G401.6 (cell line): ENCODE results near the gene RPL10A.

Experiments
- FAIRE-seq: peaks from 2 replicates; lab custom pipeline; 2012; peaks lifted over from hg19 to GRCh38; lab: Jason Lieb, UNC

Gene RPL10A

DNA sequence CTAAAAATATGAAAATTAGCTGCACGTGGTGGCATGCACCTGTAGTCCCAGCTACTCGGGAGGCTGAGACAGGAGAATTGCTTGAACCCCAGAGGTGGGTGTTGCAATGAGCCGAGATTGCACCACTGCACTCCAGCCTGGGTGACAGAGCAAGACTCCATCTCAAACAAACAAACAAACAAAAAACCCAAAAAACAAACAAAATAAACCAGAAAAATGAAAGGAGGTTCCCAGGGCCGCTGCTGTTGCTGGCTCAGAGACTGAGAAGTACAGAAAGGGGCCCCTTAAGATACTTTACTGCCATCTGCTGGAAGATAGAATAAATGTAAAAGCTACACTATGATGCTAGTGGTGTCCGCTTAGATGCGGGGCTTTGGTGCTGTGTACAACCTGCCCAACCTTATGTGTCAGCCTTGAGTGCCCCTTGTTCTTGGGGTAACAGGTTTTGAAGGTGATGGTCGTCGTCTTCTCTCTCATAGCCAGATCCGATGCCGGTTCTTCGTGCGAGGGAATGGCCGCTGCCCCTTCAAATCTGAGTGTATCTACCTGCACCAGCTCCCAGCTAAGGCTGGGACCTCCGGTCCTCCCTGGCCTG, 18.8 kb upstream of the RPL10A start:
- peak; percentile 85 for FAIRE-seq

DNA sequence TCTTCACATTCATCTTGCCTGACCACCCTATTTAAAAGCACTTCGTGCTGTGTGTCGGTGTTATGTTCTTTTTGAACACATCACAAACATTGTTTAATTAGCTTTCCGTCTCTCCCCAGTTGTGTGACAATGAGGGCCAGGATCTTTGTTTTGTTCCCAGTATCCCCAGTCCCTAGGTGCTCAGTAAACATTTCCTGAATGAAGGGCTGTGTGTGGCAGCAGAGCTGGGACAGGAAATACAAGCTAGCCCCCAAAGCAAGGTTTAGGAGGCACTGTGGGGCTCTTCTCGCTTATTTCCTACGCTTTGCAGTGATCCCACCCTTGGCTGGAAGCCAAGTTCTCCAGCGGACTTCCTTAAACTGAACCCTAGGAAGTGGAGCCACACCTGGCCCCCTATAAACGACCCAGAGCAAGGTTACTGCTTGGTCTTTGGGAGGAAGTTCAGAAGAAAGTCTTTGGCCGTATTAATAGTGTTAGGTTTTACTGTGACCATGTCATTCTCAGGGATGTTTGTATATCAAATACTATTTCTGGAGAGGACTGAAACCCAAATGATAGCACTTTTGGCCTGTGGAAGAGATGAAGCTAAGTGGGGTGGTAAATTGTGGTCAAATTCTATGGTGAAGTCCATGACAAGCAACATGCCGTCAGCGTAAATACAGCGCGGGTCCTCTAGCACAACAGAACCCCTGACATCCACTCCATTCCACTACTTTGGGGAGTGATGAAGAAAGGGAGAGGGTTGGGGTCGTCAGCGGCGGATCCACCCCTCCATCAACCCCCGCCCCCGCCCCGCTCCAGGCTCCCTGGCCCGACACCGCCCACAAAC, 16.6 kb upstream of the RPL10A start:
- no peak for FAIRE-seq

DNA sequence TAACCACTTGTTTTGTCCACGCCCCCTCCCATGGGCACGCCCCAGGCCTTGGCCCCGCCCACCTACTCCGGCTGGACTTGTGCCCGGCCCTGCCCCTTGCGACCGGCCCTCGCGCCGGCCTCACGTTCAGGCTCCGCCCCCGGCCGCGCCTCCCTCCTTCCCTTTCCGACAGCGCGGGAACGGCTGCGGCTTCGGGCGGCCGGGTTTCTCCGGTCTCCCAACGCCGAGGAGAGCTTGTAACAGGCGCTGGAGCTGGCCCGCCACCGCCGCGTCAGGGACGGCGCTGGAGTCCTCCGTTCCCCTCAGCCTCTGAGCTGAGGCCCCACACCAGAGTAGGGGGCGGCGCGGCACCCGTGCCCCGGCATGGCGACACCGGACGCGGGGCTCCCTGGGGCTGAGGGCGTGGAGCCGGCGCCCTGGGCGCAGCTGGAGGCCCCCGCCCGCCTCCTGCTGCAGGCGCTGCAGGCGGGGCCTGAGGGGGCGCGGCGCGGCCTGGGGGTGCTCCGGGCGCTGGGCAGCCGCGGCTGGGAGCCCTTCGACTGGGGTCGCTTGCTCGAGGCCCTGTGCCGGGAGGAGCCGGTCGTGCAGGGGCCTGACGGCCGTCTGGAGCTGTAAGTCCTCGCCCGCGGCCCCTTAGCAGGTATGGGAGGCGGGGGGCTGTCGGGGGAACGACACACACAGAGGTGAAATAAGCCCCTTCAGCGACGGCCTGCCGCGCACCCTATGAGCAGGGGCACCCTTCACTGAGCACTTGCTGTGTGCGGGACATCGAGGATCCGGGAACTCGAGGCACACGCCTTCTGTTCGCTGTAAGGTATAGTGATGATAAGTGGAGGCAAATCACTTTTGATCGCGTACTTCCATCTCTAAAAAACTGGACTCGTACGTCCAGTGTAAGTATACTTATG, 15.8 kb upstream of the RPL10A start, which contains the start of gene FANCE:
Gene FANCE (plus strand): TSS at position 156 of the 908 bp plus-strand sequence. CDS start 208 bp downstream, at position 364.
- FAIRE-seq: no peak

DNA sequence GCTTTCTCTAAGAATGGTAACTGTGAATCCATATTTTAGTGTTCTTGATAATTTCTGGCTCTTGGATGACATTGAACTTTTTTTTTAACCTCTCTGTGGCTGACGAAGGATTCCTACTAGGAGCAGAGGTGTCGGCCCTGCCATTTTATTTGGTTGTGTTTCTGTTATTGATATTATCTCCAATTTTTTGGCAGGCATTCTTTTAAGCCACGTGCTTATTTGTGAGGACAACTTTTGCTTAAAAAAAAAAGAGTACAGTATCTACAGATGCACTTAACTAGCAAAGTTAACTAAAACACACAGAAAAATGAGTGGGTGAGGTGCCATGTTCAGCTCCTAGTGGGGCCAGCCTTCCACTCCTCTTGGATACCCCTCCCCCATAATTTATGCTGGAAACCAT, 15.0 kb upstream of the RPL10A start:
- no peak for FAIRE-seq

DNA sequence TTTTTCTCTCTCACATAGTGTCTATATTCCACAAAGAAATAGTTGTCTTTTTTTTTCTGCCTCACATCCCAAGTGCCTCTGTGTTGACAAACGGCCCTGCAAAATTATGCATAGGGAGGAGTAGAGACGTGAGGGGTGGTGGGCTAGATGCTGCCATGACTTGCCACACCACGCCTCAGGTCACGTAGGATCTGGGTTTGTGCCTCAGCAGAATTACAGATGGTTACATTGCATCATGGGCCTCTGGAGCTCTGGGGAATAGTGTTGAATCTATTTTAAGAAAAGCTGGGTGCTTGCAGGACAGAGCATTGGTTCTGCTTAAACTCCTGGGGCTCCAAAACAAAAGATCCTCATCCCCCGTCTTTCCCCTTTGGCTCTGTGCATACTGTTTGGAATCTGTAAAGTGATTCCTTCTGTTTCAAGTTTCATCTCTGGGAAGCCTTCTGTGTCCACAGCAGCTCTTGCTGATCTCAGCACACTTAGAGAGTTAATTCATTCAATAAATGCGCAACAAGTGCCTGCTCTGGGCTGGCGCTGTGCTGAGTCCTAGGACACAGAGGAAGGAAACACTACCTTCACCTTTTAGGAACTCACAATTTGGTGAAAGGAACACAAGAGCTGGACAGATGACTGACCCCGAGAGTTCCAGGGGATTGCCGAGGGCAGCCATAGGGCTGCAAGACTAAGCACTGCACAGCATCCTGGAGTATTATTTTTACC, 13.7 kb upstream of the RPL10A start:
- no peak for FAIRE-seq

DNA sequence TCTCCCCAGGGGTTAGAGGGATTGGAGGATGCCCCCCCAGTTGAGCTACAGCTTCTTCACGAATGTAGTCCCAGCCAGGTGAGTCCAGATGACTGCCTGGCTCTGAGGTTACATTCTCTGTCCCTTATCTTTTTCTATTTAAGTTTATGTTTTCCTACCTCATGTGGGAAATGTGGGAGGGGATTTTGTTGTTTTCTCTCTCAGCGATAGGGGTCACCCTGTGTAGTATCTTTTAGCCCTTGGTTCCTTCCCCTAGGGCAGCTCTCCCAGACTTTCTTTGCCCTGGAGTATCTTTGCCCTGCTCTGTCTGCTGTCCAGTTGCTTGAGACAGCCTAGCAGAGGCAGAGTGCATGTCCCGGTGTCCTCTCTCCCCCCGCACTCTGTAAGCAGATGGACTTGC, 10.3 kb upstream of the RPL10A start:
- no peak for FAIRE-seq

DNA sequence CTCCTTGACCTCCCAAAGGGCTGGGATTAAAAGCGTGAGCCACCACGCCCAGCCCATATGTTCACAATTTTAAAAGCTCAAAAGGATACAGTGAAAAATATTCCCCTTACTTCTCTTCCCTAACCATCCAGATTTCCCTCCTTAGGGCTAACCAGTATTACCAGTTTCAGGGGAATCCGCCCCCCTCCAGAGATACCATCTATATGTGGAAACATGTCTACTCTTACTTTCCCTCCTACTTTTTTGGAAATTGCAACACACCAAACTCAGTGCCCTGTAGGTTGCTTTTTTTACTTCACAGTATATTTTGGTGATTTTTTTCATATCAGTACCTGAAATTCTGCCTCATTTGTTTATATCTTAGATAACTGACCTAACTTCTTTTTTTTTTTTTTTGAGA, 6.9 kb upstream of the RPL10A start:
- no peak for FAIRE-seq

DNA sequence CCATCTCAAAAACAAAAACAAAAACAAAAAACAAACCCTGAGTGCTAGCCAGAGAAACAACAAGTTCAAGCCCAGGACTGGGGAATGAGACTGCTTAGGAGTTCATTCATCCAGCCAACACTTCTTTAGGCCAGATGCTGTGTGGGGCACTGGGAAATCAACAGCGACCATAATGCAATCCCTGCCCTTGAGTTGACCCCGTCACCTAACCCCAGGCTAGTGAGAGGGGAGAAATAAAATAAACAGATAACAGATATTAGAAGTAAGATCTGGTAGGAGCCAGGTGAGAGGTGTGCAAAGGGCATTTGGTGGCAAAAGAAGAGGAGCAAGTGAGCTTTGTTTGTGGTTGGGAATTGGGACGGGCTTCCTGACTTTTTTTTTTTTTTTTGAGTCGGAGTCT, 4.9 kb upstream of the RPL10A start:
- FAIRE-seq: no peak

DNA sequence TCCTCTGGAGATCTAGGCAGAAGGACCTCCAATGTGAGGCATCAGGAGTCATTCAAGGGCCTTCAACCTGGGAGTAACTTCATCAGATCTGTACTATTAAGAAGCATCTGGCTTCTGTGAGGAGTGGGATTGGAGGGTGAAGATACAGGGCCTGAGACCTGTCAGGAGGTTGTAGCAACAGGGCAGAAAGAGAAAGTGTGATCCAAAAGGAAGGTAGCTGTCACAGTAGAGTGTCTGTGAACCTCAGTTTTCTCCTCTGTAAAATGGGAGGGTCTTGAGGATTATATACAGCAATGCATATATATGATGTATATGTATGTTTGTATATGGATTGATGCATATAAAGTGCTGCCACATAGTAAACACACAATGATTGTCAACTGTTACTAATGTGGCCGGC, 2.6 kb upstream of the RPL10A start:
- FAIRE-seq: no peak

DNA sequence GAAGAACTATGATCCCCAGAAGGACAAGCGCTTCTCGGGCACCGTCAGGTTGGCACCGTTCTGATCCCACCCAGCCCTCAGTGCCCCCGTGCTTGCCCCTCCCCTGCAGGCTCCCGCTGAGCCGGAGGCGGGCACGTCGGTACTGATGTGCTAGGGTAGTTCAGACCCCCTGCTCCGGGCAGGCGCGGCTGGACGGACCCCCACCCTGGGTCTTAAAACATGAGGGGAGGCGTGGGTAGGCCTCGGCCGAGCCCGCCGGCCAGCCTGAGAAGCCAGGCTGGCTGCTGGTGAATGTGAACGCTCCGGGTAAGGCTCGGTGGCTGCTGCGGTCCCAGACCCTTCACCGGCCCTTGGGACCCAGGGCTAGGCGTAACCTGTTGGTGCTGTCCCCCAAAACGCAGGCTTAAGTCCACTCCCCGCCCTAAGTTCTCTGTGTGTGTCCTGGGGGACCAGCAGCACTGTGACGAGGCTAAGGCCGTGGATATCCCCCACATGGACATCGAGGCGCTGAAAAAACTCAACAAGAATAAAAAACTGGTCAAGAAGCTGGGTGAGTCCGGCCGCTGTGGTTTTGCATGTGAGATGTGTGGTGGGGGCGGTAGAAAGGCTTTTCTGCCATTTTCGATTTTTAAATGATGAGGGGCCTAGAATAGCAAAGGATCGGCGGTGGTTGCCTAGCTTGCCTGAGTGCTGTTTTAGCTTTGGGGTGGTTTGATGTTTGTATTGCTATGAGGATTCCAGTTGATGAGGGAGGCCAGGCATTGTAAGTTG, 964 bp downstream of the RPL10A start:
- no peak for FAIRE-seq

DNA sequence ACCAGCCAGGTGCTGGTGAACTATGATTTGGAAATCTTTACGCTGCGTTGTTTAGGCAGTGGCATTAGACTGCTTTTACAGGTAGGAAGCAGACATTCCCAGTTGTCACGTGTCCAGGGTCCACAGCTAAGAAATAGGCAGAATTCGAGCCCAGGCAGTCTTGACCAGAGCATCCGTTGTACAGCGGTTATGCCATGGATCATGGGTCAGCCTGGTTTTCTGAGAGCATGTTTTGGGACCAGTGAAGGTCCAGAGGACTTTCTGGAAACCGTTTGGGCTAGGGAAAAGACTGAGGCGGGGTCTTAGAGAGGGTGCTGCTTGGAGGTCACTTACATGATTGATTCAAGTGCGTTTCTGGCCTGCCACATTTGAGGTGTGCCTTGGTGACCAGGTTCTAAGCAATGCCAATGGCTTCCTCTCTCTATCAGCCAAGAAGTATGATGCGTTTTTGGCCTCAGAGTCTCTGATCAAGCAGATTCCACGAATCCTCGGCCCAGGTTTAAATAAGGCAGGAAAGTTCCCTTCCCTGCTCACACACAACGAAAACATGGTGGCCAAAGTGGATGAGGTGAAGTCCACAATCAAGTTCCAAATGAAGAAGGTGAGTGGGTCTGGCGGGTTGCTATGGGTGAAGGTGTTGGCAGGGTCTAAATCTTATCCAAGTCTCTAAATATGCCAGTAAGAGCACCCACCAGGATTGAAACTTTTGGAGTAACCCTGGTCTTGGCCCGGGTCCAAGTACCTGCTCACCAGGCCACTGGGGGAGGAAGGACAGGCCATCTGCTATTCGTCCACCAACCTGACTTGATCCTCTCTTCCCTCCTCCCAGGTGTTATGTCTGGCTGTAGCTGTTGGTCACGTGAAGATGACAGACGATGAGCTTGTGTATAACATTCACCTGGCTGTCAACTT, 1.8 kb downstream of the RPL10A start:
- no peak for FAIRE-seq

DNA sequence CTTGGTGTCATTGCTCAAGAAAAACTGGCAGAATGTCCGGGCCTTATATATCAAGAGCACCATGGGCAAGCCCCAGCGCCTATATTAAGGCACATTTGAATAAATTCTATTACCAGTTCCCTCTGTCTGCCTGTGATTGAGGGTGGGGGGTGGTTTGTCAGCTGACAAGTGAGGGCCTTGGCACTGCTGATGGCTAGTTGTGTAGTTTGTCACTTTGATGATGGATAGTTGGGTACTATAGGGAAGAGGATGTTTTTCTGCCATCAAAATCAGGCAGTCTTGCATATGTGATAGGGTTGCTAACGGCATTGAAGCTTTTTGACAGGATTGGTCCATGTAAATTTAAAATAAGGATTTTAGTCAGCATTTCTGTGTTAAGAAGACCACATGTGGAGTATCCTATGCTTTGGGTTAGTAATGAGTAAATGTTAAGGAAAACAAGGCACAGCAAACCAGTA, 2.5 kb downstream of the RPL10A start:
- no peak for FAIRE-seq

DNA sequence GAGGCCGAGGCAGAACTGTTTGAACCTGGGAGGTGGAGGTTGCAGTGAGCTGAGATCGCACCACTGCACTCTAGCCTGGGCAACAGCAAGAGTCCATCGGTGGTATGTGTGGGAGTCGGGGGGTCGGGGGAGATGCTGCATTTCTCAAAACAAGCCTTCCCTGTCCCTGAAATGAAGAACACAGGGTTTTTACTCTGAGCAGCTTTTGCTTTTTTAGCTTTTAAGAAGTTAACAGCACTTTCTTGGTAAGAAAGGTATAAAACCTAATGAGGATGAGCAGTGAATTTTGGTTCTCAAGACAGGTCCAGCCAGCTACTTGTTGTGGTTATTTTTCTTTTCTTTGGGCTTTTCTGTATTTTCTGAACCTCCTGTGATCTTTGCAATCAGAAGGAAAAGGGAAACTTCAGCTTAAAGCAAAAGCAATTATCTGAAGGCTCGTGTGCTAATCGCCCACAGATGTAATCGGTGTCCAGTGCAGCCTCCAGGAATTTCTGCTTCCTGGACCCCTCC, 3.7 kb downstream of the RPL10A start:
- FAIRE-seq: peak; percentile 8

DNA sequence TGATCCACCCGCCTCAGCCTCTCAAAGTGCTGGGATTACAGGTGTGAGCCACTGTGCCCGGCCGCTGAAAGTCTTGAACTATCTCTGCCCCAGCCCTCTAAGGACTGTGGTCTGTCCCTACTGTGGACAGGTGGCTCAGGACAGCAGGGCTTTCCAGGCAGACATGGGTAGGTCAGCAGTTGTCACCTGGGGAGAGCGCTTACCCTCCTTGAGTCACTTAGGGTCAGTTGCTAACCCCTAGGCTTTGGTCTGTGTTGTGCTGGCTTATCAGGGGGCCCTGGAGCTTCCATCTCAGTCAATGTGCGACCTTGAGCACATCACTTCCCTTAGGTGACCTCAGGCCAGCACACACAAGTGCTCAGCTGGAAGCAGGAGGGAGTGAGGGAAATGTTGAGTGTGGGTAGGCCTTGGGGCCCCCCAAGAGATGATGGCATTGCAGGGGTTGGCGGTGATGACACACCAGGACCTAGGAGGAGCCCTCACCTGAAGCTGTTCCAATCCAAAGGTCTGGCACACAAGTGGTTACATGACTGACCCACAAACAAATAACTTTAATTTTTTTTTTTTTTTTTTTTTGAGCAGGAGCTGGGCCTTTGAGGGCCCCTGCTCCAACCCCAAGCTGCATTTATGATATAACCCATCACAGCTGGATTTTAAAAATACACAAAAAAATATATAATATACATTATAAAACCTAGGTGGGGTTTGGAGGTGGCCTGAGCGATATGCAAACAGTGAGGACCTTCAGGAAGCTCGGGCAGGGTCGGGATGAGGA, 5.1 kb downstream of the RPL10A start:
- FAIRE-seq: no peak

DNA sequence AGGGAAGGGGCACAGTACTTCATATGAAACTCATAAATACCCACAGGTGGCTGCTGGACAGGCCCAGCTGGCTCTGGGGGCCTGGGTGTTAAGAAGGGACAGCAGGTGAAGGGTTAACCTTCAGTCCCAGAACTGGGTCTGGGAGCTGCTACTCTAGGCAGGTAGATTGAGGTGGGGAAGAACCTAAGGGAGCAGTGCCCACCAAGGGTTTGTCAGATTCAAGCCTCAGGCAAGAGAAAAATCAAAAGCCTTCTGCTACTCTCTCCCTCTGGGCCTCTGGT, 5.6 kb downstream of the RPL10A start:
- FAIRE-seq: no peak

DNA sequence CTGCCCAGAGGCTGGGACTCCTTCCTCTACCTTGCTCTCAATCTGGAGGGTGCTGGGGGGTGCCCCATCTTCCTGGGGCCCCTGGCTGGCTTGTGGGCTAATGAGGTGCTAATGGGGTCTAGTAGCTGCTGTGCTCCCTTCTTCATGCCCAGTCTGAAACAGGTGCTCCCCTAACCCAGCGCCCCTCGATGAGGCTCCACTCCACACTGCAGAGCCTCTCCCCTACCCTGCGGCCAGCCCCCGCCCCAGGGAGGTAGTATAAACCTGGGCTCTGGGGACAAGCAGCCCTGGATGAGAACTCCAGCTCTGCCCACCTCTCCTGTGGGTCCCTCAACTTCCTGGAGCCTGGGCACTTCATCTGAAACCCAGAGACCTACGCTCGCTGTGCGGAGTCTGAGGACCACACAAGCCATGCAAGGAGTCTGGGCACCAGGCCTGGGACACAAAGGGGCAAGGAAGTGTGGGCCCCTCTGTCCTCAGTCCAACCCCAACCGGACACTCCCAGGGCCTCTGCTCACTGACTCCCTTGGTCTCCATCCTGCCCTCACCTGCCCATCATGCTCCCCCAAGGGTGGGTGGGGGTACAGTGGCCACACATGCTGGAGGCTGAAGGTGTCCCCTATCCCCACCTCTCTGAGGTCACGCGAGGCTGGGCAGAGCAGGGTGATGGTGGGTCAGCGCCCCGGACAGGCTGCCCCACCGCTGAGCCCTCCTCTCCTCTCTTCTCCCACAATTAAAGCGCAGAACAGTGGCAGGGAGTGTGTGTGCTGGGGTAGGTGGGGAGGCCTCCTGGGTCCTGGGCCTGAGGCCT, 6.1 kb downstream of the RPL10A start:
- FAIRE-seq: no peak

DNA sequence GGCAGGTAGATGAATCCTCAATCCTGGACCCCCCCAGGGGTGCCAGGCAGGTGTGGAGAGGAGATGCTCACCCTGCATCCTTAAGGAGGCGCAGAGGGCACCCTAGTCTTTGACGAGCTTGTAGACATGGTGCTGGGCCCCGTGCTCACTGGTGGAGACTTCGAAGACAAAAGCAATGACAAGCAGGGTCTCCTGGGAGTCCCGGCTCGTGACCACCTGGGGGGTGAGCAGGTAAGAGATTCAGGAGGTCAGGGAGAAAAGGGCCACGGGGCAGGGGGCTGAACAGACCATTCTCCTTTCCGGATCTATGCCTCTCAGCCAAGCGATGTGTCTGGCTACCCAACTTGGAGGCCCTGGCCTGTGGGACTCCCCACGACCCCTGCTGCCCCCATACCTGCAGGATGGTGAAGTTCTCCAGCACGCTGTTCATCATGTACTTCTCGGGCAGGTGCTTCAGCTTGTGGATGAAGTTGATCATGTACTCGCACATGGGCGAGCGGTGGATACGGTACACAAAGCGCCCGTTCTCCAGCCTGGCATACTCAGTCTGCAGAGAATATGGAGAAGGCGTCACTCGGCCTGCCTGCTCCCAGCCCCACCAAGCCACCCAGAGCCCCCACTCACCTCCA, 6.9 kb downstream of the RPL10A start:
- no peak for FAIRE-seq

DNA sequence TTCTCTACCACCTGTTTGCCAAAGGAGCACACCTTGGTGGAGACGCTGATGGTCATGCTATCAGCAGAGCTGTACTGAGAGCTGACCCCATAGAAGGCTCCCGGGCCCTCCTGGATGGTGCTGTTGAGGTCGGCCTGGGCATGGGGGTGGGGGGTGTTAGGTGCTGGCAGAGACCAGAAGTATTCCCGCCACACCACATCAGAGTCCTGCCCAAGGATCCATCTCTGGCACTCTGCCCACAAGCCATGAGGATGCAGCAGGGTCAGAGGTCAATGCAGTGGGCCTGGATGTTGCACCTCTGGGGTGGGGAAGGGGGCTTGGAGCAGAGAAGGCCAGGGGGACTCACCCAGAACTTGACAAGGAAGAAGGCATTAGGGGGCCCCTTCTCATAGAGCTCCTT, 7.4 kb downstream of the RPL10A start:
- FAIRE-seq: no peak
